ENCODE data around the gene C5. TPM values are rescaled to one million over a fixed set of nuclear protein-coding genes. Genes with fewer than 3 reads are reported as not detected.

Gene C5
- total RNA-seq, 4 donors from 2014 or later = 1.2 to 8.6 (median 2.1) TPM

GRCh38 chr9:121057821-121058220 lies 7.7 kb upstream of the C5 start:
- Histone ChIP-seq H3K27me3 (no peaks in the 10 kb centered on the region), H3K9me3 (no peaks in the 10 kb centered on the region), H3K4me1 (no peaks in the 10 kb centered on the region), H3K27ac (no peak overlapping the region), H3K36me3 (no peaks in the 10 kb centered on the region), H3K4me3 (no peak overlapping the region)
- DNase-seq = no peak
- TF ChIP-seq POLR2A (IDR thresholded peaks at IDR 0.05) (no peak), CTCF (IDR thresholded peaks at IDR 0.05) (no peak)

- Histone ChIP-seq H3K4me3 (no peak overlapping the region), H3K27ac (no peak overlapping the region), H3K27me3 (no peaks in the 10 kb centered on the region), H3K36me3 (no peaks in the 10 kb centered on the region), H3K9me3 (no peaks in the 10 kb centered on the region), H3K4me1 (no peaks in the 10 kb centered on the region)
- TF ChIP-seq POLR2A (IDR thresholded peaks at IDR 0.05) (no peak), CTCF (IDR thresholded peaks at IDR 0.05) (peak in 4 of 6 experiments; percentile 25 to 43 (median 37))
- no peak for DNase-seq
Observed at GRCh38 chr9:121055642-121056143, 5.6 kb upstream of the C5 start.

GRCh38 chr9:121053544-121053943 lies 3.5 kb upstream of the C5 start:
- peak in 1 of 3 donors; percentile 51 for DNase-seq
- Histone ChIP-seq H3K27me3 (no peaks in the 10 kb centered on the region), H3K36me3 (no peaks in the 10 kb centered on the region), H3K27ac (no peak overlapping the region), H3K4me3 (no peak overlapping the region), H3K4me1 (peaks cover 0 to 5% (median 0%) of the 10 kb centered on the region in 4 donors), H3K9me3 (no peaks in the 10 kb centered on the region)
- TF ChIP-seq POLR2A (IDR thresholded peaks at IDR 0.05) = no peak
- no peak for TF ChIP-seq CTCF (IDR thresholded peaks at IDR 0.05)

- no peak for TF ChIP-seq CTCF (IDR thresholded peaks at IDR 0.05)
- H3K4me3 ChIP-seq = no peak overlapping the region
- H3K4me1 ChIP-seq = peaks cover 0 to 5% (median 0%) of the 10 kb centered on the region in 4 donors
- no peak for DNase-seq
- no peaks in the 10 kb centered on the region for H3K9me3 ChIP-seq
- no peaks in the 10 kb centered on the region for H3K27me3 ChIP-seq
- H3K27ac ChIP-seq = no peak overlapping the region
- H3K36me3 ChIP-seq = no peaks in the 10 kb centered on the region
Observed at GRCh38 chr9:121048618-121049017, 1.5 kb downstream of the C5 start.

- TF ChIP-seq POLR2A (IDR thresholded peaks at IDR 0.05) = no peak
- no peak for TF ChIP-seq CTCF (IDR thresholded peaks at IDR 0.05)
- H3K27ac ChIP-seq = no peak overlapping the region
- no peak overlapping the region for H3K4me3 ChIP-seq
- H3K9me3 ChIP-seq = no peaks in the 10 kb centered on the region
- DNase-seq = no peak
- no peaks in the 10 kb centered on the region for H3K27me3 ChIP-seq
- peaks cover 0 to 5% (median 0%) of the 10 kb centered on the region in 4 donors for H3K4me1 ChIP-seq
- no peaks in the 10 kb centered on the region for H3K36me3 ChIP-seq
Observed at GRCh38 chr9:121048175-121048574, 1.9 kb downstream of the C5 start.

- Histone ChIP-seq H3K4me3 (no peak overlapping the region), H3K4me1 (no peaks in the 10 kb centered on the region), H3K27ac (no peak overlapping the region), H3K9me3 (no peaks in the 10 kb centered on the region), H3K36me3 (no peaks in the 10 kb centered on the region), H3K27me3 (no peaks in the 10 kb centered on the region)
- no peak for TF ChIP-seq CTCF (IDR thresholded peaks at IDR 0.05)
- DNase-seq = no peak
Observed at GRCh38 chr9:121038804-121039203, 11.3 kb downstream of the C5 start.

All from Peyer's patch (tissue), 4 donors.